ENCODE results near the gene TRIM45.

DNA sequence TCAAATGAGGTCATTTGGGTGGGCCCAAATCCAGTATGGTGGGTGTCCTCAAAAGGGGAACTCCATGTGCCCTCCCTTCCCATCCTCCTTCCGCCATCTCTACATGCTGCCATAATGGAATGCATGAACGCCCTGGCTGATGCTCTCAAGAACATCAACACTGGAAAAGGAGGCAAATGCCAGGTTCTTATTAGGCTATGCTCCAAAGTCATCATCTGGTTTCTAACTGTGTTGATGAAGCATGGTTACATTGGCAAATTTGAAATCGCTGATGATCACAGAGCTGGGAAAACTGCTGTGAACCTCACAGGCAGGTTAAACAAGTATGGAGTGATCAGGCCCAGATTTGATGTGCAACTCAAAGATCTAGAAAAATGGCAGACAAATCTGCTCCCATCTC, 16.6 kb upstream of the TRIM45 start:
- no peak for TF ChIP-seq EZH2 (IDR thresholded peaks at IDR 0.05; ENCODE audit: insufficient read depth, low read length)
- TF ChIP-seq, protein P1, sequence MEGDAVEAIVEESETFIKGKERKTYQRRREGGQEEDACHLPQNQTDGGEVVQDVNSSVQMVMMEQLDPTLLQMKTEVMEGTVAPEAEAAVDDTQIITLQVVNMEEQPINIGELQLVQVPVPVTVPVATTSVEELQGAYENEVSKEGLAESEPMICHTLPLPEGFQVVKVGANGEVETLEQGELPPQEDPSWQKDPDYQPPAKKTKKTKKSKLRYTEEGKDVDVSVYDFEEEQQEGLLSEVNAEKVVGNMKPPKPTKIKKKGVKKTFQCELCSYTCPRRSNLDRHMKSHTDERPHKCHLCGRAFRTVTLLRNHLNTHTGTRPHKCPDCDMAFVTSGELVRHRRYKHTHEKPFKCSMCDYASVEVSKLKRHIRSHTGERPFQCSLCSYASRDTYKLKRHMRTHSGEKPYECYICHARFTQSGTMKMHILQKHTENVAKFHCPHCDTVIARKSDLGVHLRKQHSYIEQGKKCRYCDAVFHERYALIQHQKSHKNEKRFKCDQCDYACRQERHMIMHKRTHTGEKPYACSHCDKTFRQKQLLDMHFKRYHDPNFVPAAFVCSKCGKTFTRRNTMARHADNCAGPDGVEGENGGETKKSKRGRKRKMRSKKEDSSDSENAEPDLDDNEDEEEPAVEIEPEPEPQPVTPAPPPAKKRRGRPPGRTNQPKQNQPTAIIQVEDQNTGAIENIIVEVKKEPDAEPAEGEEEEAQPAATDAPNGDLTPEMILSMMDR (IDR thresholded peaks at IDR 0.05; ENCODE audit: insufficient read depth, low read depth, low read length), result no peak

All from astrocyte (in vitro differentiated cells and primary cell).